Natural killer cell (primary cell): ENCODE measurements around the gene ALLC. TPM values are rescaled to one million over a fixed set of nuclear protein-coding genes. Genes with fewer than 3 reads are reported as not detected.

Experiments
- ATAC-seq, 3 donors: fragments of 150-1000 bp in 2 of 3; fragments of 200-7000 bp in 1 of 3; cut with Tn5 transposase; 1 replicate in 1 of 3; 2 replicates in 2 of 3; pipeline ENCODE4 v1.10.0; 2021; ENCODE audit warnings: mild to moderate bottlenecking in 2 of 3, moderate library complexity in 2 of 3
- DNase-seq, 2 donors: peaks; one replicate each; pipeline versions ENCODE4 v3.0.0 to v3.0.0-alpha.2; 2013 to 2021; ENCODE audit warnings: mixed read lengths in 1 of 2
- H3K27ac ChIP-seq: one replicate; pipeline ENCODE4 v1.5.1; 2013; ENCODE audit warnings: mild to moderate bottlenecking, low read length
- H3K27me3 ChIP-seq: one replicate; pipeline ENCODE4 v1.6.1; 2013; ENCODE audit warnings: low read length; ENCODE audit not compliant: control insufficient read depth, insufficient read depth
- H3K36me3 ChIP-seq: one replicate; pipeline ENCODE4 v1.6.1; 2013; ENCODE audit warnings: low read length; ENCODE audit not compliant: control insufficient read depth, insufficient read depth
- H3K4me1 ChIP-seq: one replicate; pipeline ENCODE4 v1.6.1; 2013; ENCODE audit warnings: low read length; ENCODE audit not compliant: control insufficient read depth, insufficient read depth
- H3K4me3 ChIP-seq: one replicate; pipeline ENCODE4 v1.5.1; 2013; ENCODE audit warnings: low read length
- H3K9me3 ChIP-seq: one replicate; pipeline ENCODE4 v1.6.1; 2013; ENCODE audit warnings: low read length; ENCODE audit not compliant: control insufficient read depth, insufficient read depth
- H3K27ac Mint-ChIP-seq, 2 donors: one replicate each; pipeline ENCODE4 v1.8.0; 2022; ENCODE audit warnings: mild to moderate bottlenecking in 2 of 2, mixed read lengths in 2 of 2, moderate library complexity in 1 of 2
- H3K27me3 Mint-ChIP-seq, 2 donors: one replicate each; pipeline ENCODE4 v1.8.0; 2022; ENCODE audit warnings: low read depth in 2 of 2, mixed read lengths in 2 of 2
- H3K36me3 Mint-ChIP-seq: one replicate; pipeline ENCODE4 v1.8.0; 2022; ENCODE audit warnings: mixed read lengths
- H3K4me1 Mint-ChIP-seq, 2 donors: one replicate each; pipeline ENCODE4 v1.8.0; 2022; ENCODE audit warnings: mixed read lengths in 2 of 2
- H3K4me3 Mint-ChIP-seq: one replicate; pipeline ENCODE4 v1.8.0; 2022; ENCODE audit warnings: mild to moderate bottlenecking, moderate library complexity, mixed read lengths
- H3K9me3 Mint-ChIP-seq, 2 donors: one replicate each; pipeline ENCODE4 v1.8.0; 2022; ENCODE audit warnings: mixed read lengths in 2 of 2
- WGBS: methylation state at CpG from one replicate; pipeline ENCODE4 v1.1.7; 2013; ENCODE audit warnings: missing lambda C conversion rate; ENCODE audit not compliant: insufficient coverage; 5-methylcytosine and 5-hydroxymethylcytosine counted together
- intact Hi-C: fragments of 100-400 bp; cut with micrococcal nuclease; formaldehyde crosslinking; loops from one replicate; pipeline ENCODE4 v1.14.2; 2022
- total RNA-seq, 4 donors: library from RNA; stranded (reverse); fragments of 120-200 nt in 1 of 4; gene quantifications; one replicate each; pipeline versions ENCODE4 v1.2.3 to v1.2.4, GENCODE V29; 2013 to 2022
- TF ChIP-seq, protein P1 (sequence below): fragments of 200-600 bp; IDR thresholded peaks from one replicate; pipeline ENCODE4 v1.8.0; 2022; ENCODE audit warnings: antibody characterized with exemption

The ALLC gene
- total RNA-seq, 3 donors from 2014 or later (not counting 1 experiment from before 2014, with no cell fraction given): not detected

DNA sequence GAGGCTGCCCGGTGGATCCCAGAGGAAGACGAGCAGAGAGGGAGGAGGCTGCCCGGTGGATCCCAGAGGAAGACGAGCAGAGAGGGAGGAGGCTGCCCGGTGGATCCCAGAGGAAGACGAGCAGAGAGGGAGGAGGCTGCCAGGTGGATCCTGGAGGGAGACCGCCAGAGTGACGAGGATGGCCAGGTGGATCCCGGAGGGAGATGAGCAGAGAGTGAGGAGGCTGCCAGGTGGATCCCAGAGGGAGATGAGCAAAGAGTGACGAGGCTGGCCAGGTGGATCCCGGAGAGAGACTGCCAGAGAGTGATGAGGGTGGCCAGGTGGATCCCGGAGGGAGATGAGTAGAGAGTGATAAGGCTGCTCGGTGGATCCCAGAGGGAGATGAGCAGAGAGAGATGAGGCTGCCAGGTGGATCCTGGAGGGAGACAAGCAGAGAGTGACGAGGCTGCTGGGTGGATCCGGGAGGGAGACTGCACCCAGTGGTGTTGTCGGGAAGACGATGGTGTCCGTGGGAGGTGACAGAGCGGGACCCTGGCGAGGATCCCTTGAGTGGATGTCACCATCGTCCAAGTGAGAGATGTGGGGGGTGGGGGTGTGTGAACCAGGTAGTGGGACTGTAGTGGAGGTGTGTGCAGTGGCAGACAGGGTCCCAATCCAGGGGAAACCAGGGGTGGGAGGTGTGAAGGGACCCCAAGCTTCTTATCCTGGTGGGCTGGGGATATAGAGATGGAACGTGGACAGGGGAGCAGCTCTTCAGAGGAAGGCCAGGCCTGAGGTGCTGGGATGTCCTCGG, 67.7 kb downstream of the ALLC start:
- H3K9me3 Mint-ChIP-seq: no peaks in the 10 kb centered on the region
- TF ChIP-seq, protein P1, sequence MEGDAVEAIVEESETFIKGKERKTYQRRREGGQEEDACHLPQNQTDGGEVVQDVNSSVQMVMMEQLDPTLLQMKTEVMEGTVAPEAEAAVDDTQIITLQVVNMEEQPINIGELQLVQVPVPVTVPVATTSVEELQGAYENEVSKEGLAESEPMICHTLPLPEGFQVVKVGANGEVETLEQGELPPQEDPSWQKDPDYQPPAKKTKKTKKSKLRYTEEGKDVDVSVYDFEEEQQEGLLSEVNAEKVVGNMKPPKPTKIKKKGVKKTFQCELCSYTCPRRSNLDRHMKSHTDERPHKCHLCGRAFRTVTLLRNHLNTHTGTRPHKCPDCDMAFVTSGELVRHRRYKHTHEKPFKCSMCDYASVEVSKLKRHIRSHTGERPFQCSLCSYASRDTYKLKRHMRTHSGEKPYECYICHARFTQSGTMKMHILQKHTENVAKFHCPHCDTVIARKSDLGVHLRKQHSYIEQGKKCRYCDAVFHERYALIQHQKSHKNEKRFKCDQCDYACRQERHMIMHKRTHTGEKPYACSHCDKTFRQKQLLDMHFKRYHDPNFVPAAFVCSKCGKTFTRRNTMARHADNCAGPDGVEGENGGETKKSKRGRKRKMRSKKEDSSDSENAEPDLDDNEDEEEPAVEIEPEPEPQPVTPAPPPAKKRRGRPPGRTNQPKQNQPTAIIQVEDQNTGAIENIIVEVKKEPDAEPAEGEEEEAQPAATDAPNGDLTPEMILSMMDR: no peak
- intact Hi-C loops: no loop called here
- Histone ChIP-seq H3K27ac (no peak overlapping the region), H3K4me3 (no peak overlapping the region), H3K27me3 (no peaks in the 10 kb centered on the region), H3K36me3 (no peaks in the 10 kb centered on the region), H3K9me3 (no peaks in the 10 kb centered on the region), H3K4me1 (no peaks in the 10 kb centered on the region)
- no peak overlapping the region for H3K27ac Mint-ChIP-seq
- WGBS: 86% methylated on average over 23 of the region's 23 CpGs
- no peak overlapping the region for H3K4me3 Mint-ChIP-seq
- H3K4me1 Mint-ChIP-seq: no peaks in the 10 kb centered on the region
- H3K36me3 Mint-ChIP-seq: no peaks in the 10 kb centered on the region
- ATAC-seq (no peak), DNase-seq (no peak)
- H3K27me3 Mint-ChIP-seq: peaks cover 0 to 2% of the 10 kb centered on the region in 2 donors

DNA sequence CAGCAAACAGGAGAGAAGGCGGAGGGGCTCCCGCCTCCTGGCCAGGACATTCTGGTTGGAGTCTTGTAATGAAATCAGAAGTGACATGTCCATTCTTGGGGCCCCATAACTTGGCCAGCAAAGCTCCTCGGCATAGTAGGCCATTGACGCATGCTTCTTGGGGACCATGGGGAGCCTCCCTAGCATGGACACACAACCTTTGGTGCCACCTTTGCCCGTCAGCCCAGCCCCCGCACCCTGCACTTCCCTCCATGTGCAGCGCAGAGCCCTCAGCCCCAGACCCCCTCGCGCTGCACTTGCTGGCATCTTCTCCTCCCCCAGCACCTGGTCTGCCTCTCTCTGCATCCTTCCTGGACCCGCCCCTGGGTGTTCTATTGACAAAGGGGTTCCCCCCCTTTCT, 68.5 kb downstream of the ALLC start:
- DNase-seq (no peak), ATAC-seq (no peak)
- TF ChIP-seq, protein P1: no peak
- no peak overlapping the region for H3K27ac ChIP-seq
- H3K27me3 ChIP-seq: no peaks in the 10 kb centered on the region
- H3K4me1 ChIP-seq: no peaks in the 10 kb centered on the region
- H3K4me3 ChIP-seq: no peak overlapping the region
- H3K36me3 Mint-ChIP-seq: no peaks in the 10 kb centered on the region
- H3K9me3 Mint-ChIP-seq: no peaks in the 10 kb centered on the region
- H3K36me3 ChIP-seq: no peaks in the 10 kb centered on the region
- H3K9me3 ChIP-seq: no peaks in the 10 kb centered on the region
- H3K4me1 Mint-ChIP-seq: no peaks in the 10 kb centered on the region
- intact Hi-C loops: no loop called here
- no peak overlapping the region for H3K4me3 Mint-ChIP-seq
- no peak overlapping the region for H3K27ac Mint-ChIP-seq
- WGBS: 94% methylated on average over 9 of the region's 10 CpGs
- peaks cover 0 to 2% of the 10 kb centered on the region in 2 donors for H3K27me3 Mint-ChIP-seq

DNA sequence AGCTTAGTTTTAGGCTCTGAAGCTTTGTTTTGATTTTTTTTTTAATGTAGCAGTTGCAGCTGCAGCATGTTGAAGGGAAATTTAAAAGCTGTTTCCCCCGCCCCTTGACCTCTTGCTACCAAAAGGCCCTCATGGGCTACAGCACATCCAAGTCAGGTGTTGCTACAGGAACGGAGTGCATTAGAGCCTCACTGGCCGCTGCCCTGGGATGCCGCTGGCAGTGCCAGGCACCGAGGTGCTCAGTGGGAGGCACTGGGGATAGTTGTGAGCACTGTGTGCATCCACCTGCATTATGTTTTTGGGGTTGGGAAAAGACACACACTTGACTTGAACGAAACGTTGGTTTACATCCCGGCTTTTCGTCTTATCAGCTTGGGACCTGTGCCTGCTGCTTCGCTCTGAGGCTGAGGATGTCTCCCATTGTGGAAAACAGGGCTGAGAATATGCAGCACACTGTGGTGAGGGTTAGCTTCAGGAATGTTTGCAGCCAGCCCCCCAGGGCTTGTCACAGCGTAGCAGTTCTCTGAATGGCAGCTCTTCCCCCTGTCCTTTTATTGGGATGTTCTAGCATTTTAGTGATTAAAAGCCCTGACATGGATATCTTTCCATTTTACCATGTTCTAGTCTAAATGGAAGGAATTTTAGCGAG, 69.5 kb downstream of the ALLC start:
- H3K4me1 Mint-ChIP-seq: no peaks in the 10 kb centered on the region
- H3K27ac ChIP-seq: no peak overlapping the region
- H3K4me1 ChIP-seq: no peaks in the 10 kb centered on the region
- no peaks in the 10 kb centered on the region for H3K36me3 Mint-ChIP-seq
- H3K27me3 ChIP-seq: no peaks in the 10 kb centered on the region
- WGBS: 81% methylated on average over 12 of the region's 12 CpGs
- no peaks in the 10 kb centered on the region for H3K9me3 ChIP-seq
- H3K4me3 Mint-ChIP-seq: no peak overlapping the region
- DNase-seq: no peak
- intact Hi-C loops: no loop called here
- no peaks in the 10 kb centered on the region for H3K36me3 ChIP-seq
- no peak for ATAC-seq
- H3K27me3 Mint-ChIP-seq: peaks cover 0 to under 1% of the 10 kb centered on the region in 2 donors
- TF ChIP-seq, protein P1: no peak
- H3K9me3 Mint-ChIP-seq: no peaks in the 10 kb centered on the region
- no peak overlapping the region for H3K4me3 ChIP-seq
- H3K27ac Mint-ChIP-seq: no peak overlapping the region
